ENCODE results near the gene GPRC5A.

GRCh38 chr12:12859690-12860089 is 31.7 kb upstream of the GPRC5A start:
- TF ChIP-seq CTCF (IDR thresholded peaks at IDR 0.05; ENCODE audit: low read length) (no peak), EZH2 (IDR thresholded peaks at IDR 0.05; ENCODE audit: borderline replicate concordance, low read length) (no peak)

Measured in OCI-LY1 (cell line).